Liver (tissue), 3 donors: ENCODE measurements around the gene RARB.

Experiments
- ATF3 ChIP-seq: IDR thresholded peaks from 2 replicates; pipeline ENCODE4 v1.6.1; 2016; ENCODE audit warnings: antibody characterized with exemption
- CTCF ChIP-seq: fragments of 150-350 bp; IDR thresholded peaks from 2 replicates; pipeline ENCODE4 v1.5.1; 2017; ENCODE audit warnings: improper control_type of control experiment, low read depth, low read length; ENCODE audit not compliant: missing input control
- EGR1 ChIP-seq, 2 donors: IDR thresholded peaks; 2 replicates each; pipeline ENCODE4 v1.6.1; 2016 to 2018; ENCODE audit warnings: antibody characterized with exemption in 2 of 2, low read depth in 2 of 2
- FOXA1 ChIP-seq: IDR thresholded peaks from 2 replicates; pipeline ENCODE4 v1.6.1; 2016; ENCODE audit warnings: antibody characterized with exemption
- GABPA ChIP-seq, 2 donors: IDR thresholded peaks in 1 of 2; conservative IDR thresholded peaks in 1 of 2; 2 replicates each; pipeline ENCODE4 v1.6.1; 2016; ENCODE audit warnings: antibody characterized with exemption in 2 of 2, mild to moderate bottlenecking in 1 of 2, moderate library complexity in 1 of 2
- JUND ChIP-seq, 2 donors: IDR thresholded peaks; 2 replicates each; pipeline ENCODE4 v1.6.1; 2016; ENCODE audit warnings: antibody characterized with exemption in 2 of 2
- MAX ChIP-seq: IDR thresholded peaks from 2 replicates; pipeline ENCODE4 v1.6.1; 2016; ENCODE audit warnings: antibody characterized with exemption
- YY1 ChIP-seq: IDR thresholded peaks from 2 replicates; pipeline ENCODE4 v1.6.1; 2016; ENCODE audit warnings: antibody characterized with exemption, mild to moderate bottlenecking
- TF ChIP-seq, protein P1 (sequence below): IDR thresholded peaks from 2 replicates; pipeline ENCODE4 v1.6.1; 2016; ENCODE audit warnings: antibody characterized with exemption, mild to moderate bottlenecking
- donor health status: healthy.
- donor health status: healthy.

DNA sequence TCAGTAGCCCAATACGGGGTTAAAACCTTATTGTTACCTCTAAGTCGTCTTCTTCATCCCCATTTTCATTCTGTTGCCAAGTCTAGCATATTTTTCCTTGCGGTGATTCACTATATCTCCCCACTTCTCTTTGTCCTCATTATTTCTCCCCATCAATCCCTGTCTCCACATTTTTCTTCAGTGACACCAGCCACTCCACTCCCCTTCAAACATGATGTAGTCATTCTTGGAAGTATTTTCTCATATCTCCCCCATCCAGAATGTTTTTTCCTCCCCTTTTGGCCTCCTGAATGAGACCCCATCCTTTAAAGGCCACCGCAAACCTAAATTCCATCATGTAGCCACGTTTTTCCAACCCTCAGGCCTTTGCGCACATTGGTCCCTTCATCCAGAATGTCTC lies 130.7 kb downstream of the RARB start:
- no peak for TF ChIP-seq CTCF
- no peak for TF ChIP-seq YY1
- TF ChIP-seq EGR1 (IDR thresholded peaks at IDR 0.05; ENCODE audit: low read depth in 2 of 2): no peak
- no peak for TF ChIP-seq ATF3
- no peak for TF ChIP-seq FOXA1
- no peak for TF ChIP-seq JUND (IDR thresholded peaks at IDR 0.05)
- TF ChIP-seq, protein P1, sequence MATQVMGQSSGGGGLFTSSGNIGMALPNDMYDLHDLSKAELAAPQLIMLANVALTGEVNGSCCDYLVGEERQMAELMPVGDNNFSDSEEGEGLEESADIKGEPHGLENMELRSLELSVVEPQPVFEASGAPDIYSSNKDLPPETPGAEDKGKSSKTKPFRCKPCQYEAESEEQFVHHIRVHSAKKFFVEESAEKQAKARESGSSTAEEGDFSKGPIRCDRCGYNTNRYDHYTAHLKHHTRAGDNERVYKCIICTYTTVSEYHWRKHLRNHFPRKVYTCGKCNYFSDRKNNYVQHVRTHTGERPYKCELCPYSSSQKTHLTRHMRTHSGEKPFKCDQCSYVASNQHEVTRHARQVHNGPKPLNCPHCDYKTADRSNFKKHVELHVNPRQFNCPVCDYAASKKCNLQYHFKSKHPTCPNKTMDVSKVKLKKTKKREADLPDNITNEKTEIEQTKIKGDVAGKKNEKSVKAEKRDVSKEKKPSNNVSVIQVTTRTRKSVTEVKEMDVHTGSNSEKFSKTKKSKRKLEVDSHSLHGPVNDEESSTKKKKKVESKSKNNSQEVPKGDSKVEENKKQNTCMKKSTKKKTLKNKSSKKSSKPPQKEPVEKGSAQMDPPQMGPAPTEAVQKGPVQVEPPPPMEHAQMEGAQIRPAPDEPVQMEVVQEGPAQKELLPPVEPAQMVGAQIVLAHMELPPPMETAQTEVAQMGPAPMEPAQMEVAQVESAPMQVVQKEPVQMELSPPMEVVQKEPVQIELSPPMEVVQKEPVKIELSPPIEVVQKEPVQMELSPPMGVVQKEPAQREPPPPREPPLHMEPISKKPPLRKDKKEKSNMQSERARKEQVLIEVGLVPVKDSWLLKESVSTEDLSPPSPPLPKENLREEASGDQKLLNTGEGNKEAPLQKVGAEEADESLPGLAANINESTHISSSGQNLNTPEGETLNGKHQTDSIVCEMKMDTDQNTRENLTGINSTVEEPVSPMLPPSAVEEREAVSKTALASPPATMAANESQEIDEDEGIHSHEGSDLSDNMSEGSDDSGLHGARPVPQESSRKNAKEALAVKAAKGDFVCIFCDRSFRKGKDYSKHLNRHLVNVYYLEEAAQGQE: no peak
- TF ChIP-seq GABPA (IDR thresholded peaks at IDR 0.05 in 1 of 2, conservative IDR thresholded peaks at IDR 0.05 in 1 of 2): no peak
- no peak for TF ChIP-seq MAX
